CD4-positive, CD25-positive, alpha-beta regulatory T cell (primary cell): ENCODE measurements around the gene EPB41. TPM values are rescaled to one million over a fixed set of nuclear protein-coding genes. Genes with fewer than 3 reads are reported as not detected.
"Not testable (repeated sequence)": the region's sequence is repeated elsewhere in the genome, so short reads cannot be mapped to it uniquely, and the experiment has no call there.

Source experiments
- ATAC-seq, 2 donors: fragments of 150-1000 bp; cut with Tn5 transposase; one replicate each; pipeline ENCODE4 v1.10.0; 2021; ENCODE audit warnings: low read depth in 2 of 2, moderate number of reproducible peaks in 2 of 2, moderate library complexity in 1 of 2
- DNase-seq, 3 donors: peaks; one replicate each; pipeline versions ENCODE4 v3.0.0 to v3.0.0-alpha.2; 2012 to 2022; ENCODE audit warnings: mixed read lengths in 1 of 3
- H3K27ac ChIP-seq: one replicate; pipeline ENCODE4 v1.7.0; 2013; ENCODE audit warnings: mild to moderate bottlenecking, low read length; ENCODE audit not compliant: insufficient read depth, poor library complexity, severe bottlenecking
- H3K27me3 ChIP-seq: one replicate; pipeline ENCODE4 v1.7.0; 2013; ENCODE audit warnings: low read length; ENCODE audit not compliant: control insufficient read depth, insufficient read depth
- H3K36me3 ChIP-seq: one replicate; pipeline ENCODE4 v1.7.0; 2013; ENCODE audit warnings: mild to moderate bottlenecking, low read length, moderate library complexity; ENCODE audit not compliant: control insufficient read depth, insufficient read depth
- H3K4me1 ChIP-seq: 2 replicates; pipeline ENCODE4 v1.7.0; 2013; ENCODE audit warnings: mild to moderate bottlenecking, low read length; ENCODE audit not compliant: insufficient read depth, control insufficient read depth, poor library complexity, severe bottlenecking
- H3K4me3 ChIP-seq: one replicate; pipeline ENCODE4 v1.7.0; 2013; ENCODE audit warnings: low read depth, mild to moderate bottlenecking, low read length, moderate library complexity
- H3K9me3 ChIP-seq, 2 experiments: 1 replicate in 1 of 2; 2 replicates in 1 of 2; pipeline ENCODE4 v1.7.0; 2013; ENCODE audit warnings: low read length in 2 of 2, mild to moderate bottlenecking in 1 of 2, moderate library complexity in 1 of 2; ENCODE audit not compliant: control insufficient read depth in 2 of 2
- H3K27ac Mint-ChIP-seq, 3 donors: one replicate each; pipeline ENCODE4 v1.8.0; 2020 to 2022; ENCODE audit warnings: mild to moderate bottlenecking in 3 of 3, mixed read lengths in 3 of 3, moderate library complexity in 2 of 3
- H3K27me3 Mint-ChIP-seq: one replicate; pipeline ENCODE4 v1.8.0; 2022; ENCODE audit warnings: mild to moderate bottlenecking, mixed read lengths
- H3K36me3 Mint-ChIP-seq: one replicate; pipeline ENCODE4 v1.8.0; 2020; ENCODE audit warnings: mixed read lengths
- H3K4me1 Mint-ChIP-seq, 4 donors: one replicate each; pipeline ENCODE4 v1.8.0; 2020 to 2022; ENCODE audit warnings: mixed read lengths in 4 of 4, mild to moderate bottlenecking in 1 of 4
- H3K4me3 Mint-ChIP-seq, 4 donors: one replicate each; pipeline ENCODE4 v1.8.0; 2020 to 2022; ENCODE audit warnings: mild to moderate bottlenecking in 4 of 4, mixed read lengths in 4 of 4, moderate library complexity in 3 of 4
- H3K9me3 Mint-ChIP-seq, 7 donors: one replicate each; pipeline ENCODE4 v1.8.0; 2020 to 2022; ENCODE audit warnings: mixed read lengths in 7 of 7, mild to moderate bottlenecking in 3 of 7, moderate library complexity in 2 of 7
- polyA plus RNA-seq, 4 donors: library from polyadenylated mRNA; unstranded; fragments of 300-500 nt; fragmentation: Illumina TruSeq; gene quantifications; one replicate each; pipeline ENCODE4 v1.2.3, GENCODE V29; 2021
- total RNA-seq: library from RNA; stranded (reverse); gene quantifications from one replicate; pipeline ENCODE4 v1.2.3, GENCODE V29; 2022

Gene EPB41
- total and polyA plus RNA-seq, 5 donors from 2014 or later, result 118 to 309 (median 161) TPM

DNA sequence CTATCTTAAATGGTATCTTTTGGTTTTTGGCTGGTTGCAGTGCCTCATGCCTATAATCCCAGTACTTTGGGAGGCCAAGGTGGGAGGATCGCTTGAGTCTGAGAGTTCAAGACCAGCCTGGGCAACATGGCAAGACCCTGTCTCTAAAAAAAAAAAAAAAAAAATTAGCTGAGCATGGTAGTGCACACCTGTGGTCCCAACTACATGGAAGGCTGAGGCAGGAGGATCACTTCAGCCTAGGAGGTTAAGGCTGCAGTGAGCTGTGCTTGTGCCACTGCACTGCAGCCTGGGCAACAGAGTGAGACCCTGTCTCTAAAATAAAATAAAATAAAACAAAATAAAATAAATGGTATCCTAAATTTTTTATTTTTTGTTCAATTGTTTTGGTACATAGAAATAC, 131.3 kb downstream of the EPB41 start:
- not testable (repeated sequence) for H3K27me3 Mint-ChIP-seq, H3K4me1 ChIP-seq, DNase-seq, H3K9me3 Mint-ChIP-seq, H3K9me3 ChIP-seq, H3K27me3 ChIP-seq, ATAC-seq, H3K4me3 Mint-ChIP-seq, H3K27ac ChIP-seq, H3K27ac Mint-ChIP-seq, H3K4me3 ChIP-seq
- peaks cover 63% of the 10 kb centered on the region for H3K36me3 ChIP-seq
- H3K36me3 Mint-ChIP-seq, result peaks cover 35% of the 10 kb centered on the region
- H3K4me1 Mint-ChIP-seq, result peaks cover 0 to 16% (median 9%) of the 10 kb centered on the region in 4 donors

DNA sequence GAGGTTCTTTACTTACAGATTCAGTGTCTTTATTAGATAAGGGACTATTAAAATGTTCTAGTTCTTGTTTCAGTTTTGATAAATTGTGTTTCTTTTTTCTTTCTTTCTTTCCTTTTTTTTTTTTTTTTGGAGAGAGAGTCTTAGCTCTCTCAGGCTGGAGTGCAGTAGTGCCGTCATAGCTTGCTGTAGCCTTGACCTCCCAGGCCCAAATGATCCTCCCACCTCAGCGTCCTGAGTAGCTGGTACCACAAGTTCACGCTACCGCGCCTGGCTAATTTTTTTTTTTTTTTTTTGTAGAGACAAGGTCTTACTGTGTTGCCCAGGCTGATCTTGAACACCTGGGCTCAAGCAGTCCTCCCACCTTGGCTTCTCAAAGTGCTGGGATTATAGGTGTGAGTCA, 132.8 kb downstream of the EPB41 start:
- no peaks in the 10 kb centered on the region for H3K9me3 ChIP-seq
- H3K27me3 ChIP-seq, result no peaks in the 10 kb centered on the region
- DNase-seq (no peak), ATAC-seq (no peak)
- peaks cover 52% of the 10 kb centered on the region for H3K36me3 ChIP-seq
- no peak overlapping the region for H3K4me3 ChIP-seq
- Mint-ChIP-seq H3K27ac (peak overlapping the region in 1 of 3 donors; percentile 72), H3K9me3 (no peaks in the 10 kb centered on the region), H3K36me3 (peaks cover 29% of the 10 kb centered on the region), H3K4me3 (no peak overlapping the region), H3K27me3 (no peaks in the 10 kb centered on the region), H3K4me1 (peaks cover 0 to 18% (median 9%) of the 10 kb centered on the region in 4 donors)
- no peaks in the 10 kb centered on the region for H3K4me1 ChIP-seq
- H3K27ac ChIP-seq, result no peak overlapping the region

DNA sequence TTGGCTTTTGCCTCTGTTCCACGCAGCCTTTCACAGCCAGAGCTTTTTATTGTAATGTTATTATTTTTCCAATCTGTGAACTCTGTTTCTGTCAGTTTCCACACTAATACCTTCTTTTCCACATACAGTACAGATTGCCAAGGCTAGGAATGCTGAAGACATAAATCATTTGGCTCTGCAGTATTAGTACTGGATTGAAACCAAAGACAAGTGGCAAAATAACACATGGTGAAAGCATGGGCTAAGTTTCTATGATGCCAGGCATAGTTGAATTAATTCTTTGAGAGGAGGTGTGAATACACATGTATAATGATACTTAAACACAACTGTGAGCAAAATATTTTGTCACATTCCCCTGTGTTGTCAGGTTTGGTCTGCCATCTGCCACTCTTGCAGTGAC, 135.8 kb downstream of the EPB41 start:
- no peak overlapping the region for H3K4me3 ChIP-seq
- Mint-ChIP-seq H3K4me3 (no peak overlapping the region), H3K27me3 (no peaks in the 10 kb centered on the region), H3K9me3 (no peaks in the 10 kb centered on the region), H3K36me3 (peaks cover 22% of the 10 kb centered on the region), H3K27ac (no peak overlapping the region), H3K4me1 (peaks cover 0 to 21% (median 8%) of the 10 kb centered on the region in 4 donors)
- H3K27me3 ChIP-seq, result no peaks in the 10 kb centered on the region
- H3K9me3 ChIP-seq, result no peaks in the 10 kb centered on the region
- no peak overlapping the region for H3K27ac ChIP-seq
- H3K4me1 ChIP-seq, result no peaks in the 10 kb centered on the region
- no peak for DNase-seq
- H3K36me3 ChIP-seq, result peaks cover 52% of the 10 kb centered on the region
- ATAC-seq, result no peak

DNA sequence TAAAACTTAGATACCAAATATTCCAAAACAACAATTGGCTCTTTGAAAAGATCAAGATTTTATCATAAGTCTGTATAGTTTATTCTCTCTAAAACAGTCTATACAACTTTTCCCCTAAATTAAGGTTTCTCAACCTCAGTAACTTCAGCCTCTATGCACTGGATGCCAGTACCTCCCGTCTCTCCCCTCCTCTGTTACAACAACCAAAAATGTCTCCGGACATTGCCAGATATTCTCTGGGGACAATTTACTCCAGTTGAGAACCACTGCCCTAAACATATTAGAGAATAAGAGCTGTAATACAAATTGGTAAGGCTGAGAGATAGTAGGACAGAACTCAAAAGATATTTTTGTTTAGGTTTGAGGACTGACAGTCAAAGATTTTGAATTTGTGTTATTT, 137.7 kb downstream of the EPB41 start:
- DNase-seq, result no peak
- H3K27ac Mint-ChIP-seq, result peak overlapping the region in 1 of 3 donors; percentile 59
- no peaks in the 10 kb centered on the region for H3K9me3 Mint-ChIP-seq
- peaks cover 0 to 12% (median 4%) of the 10 kb centered on the region in 4 donors for H3K4me1 Mint-ChIP-seq
- Histone ChIP-seq H3K27ac (no peak overlapping the region), H3K4me1 (no peaks in the 10 kb centered on the region), H3K27me3 (no peaks in the 10 kb centered on the region), H3K9me3 (no peaks in the 10 kb centered on the region), H3K4me3 (no peak overlapping the region), H3K36me3 (peaks cover 55% of the 10 kb centered on the region)
- peaks cover 14% of the 10 kb centered on the region for H3K36me3 Mint-ChIP-seq
- H3K27me3 Mint-ChIP-seq, result no peaks in the 10 kb centered on the region
- H3K4me3 Mint-ChIP-seq, result no peak overlapping the region
- ATAC-seq, result no peak

DNA sequence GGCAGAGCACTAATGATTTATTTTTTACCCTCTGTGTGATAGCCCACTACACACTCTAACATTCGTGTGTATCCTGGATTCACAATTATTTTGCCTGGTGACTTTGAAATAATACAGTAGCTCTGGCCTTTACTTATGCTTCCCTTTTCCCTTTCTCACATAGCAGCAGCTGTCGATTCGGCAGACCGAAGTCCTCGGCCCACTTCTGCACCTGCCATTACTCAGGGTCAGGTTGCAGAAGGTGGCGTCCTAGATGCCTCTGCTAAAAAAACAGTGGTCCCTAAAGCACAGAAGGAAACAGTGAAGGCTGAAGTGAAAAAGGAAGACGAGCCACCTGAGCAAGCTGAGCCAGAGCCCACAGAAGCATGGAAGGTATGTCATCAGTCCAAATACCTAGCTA, 138.6 kb downstream of the EPB41 start:
- Histone ChIP-seq H3K27me3 (no peaks in the 10 kb centered on the region), H3K4me1 (no peaks in the 10 kb centered on the region), H3K27ac (no peak overlapping the region), H3K4me3 (no peak overlapping the region), H3K36me3 (peaks cover 53% of the 10 kb centered on the region), H3K9me3 (no peaks in the 10 kb centered on the region)
- Mint-ChIP-seq H3K27ac (peak overlapping the region in 1 of 3 donors; percentile 75), H3K27me3 (no peaks in the 10 kb centered on the region), H3K36me3 (peaks cover 17% of the 10 kb centered on the region), H3K9me3 (no peaks in the 10 kb centered on the region), H3K4me3 (no peak overlapping the region), H3K4me1 (peaks cover 0 to 17% (median 6%) of the 10 kb centered on the region in 4 donors)
- DNase-seq (no peak), ATAC-seq (no peak)

DNA sequence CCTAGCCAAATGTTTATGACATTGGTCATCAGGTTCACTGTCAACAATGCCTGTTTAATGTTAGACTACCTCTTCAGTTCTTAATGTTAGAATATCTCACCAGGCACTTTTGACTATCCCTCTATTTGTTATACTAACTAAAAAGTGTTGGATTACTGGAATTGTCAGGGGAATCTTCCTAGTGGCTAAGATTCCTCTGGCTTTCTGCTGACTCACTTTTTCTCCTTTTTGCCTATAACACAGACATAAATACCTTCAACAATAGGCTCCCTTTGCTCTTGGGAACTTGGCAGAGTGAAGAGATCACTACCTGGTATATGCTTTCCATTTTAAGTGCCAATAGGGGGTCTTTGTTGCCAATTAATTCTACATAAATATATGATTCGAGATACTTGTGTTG, 140.8 kb downstream of the EPB41 start:
- DNase-seq, result no peak
- Histone ChIP-seq H3K36me3 (peaks cover 59% of the 10 kb centered on the region), H3K9me3 (no peaks in the 10 kb centered on the region), H3K4me3 (no peak overlapping the region), H3K27ac (no peak overlapping the region), H3K4me1 (no peaks in the 10 kb centered on the region), H3K27me3 (no peaks in the 10 kb centered on the region)
- Mint-ChIP-seq H3K27me3 (no peaks in the 10 kb centered on the region), H3K36me3 (peaks cover 18% of the 10 kb centered on the region), H3K4me1 (peaks cover 0 to 13% (median 3%) of the 10 kb centered on the region in 4 donors), H3K27ac (no peak overlapping the region), H3K9me3 (no peaks in the 10 kb centered on the region), H3K4me3 (no peak overlapping the region)
- ATAC-seq, result no peak

DNA sequence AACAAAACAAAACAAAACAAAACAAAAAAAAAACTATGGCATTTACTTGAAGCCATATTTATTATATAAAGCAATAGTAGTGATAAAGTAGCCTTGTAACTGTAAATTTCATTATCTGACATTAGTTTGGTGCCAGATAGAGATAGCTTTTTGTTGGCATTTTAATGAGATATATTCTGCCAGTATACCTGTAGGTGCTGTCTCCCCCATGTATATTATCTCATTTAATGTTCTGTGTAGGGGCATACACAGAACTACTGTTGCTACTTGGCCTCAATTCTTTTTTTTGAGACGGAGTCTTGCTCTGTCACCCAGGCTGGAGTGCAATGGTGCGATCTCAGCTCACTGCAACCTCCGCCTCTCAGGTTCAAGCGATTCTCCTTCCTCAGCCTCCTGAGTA, 141.9 kb downstream of the EPB41 start:
- H3K36me3 Mint-ChIP-seq, result peaks cover 20% of the 10 kb centered on the region
- H3K4me3 ChIP-seq, result no peak overlapping the region
- H3K4me1 ChIP-seq, result no peaks in the 10 kb centered on the region
- DNase-seq, result no peak
- H3K27ac ChIP-seq, result no peak overlapping the region
- peaks cover 4 to 15% (median 6%) of the 10 kb centered on the region in 4 donors for H3K4me1 Mint-ChIP-seq
- no peaks in the 10 kb centered on the region for H3K9me3 ChIP-seq
- H3K4me3 Mint-ChIP-seq, result no peak overlapping the region
- H3K27me3 ChIP-seq, result no peaks in the 10 kb centered on the region
- peaks cover 63% of the 10 kb centered on the region for H3K36me3 ChIP-seq
- H3K27ac Mint-ChIP-seq, result no peak overlapping the region
- no peaks in the 10 kb centered on the region for H3K27me3 Mint-ChIP-seq
- ATAC-seq, result no peak
- no peaks in the 10 kb centered on the region for H3K9me3 Mint-ChIP-seq

DNA sequence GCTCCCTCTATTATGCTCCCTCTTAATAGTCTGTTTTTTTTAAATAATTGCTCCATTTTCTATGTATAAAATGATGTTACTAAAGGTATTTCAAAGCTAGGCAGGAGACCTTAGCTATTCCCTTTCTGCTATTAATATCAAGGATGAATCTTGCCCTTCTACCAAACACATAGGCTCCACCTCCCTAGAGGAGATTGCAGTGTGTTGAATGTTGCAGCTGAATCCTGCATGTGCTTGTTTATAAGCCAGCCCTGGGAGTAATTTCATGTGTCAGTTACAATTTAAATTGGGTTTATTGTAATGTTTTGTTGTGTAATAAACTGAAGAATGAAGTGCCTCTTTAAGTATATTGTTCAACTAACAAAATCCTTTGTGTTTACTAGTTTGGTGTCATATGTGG, 143.3 kb downstream of the EPB41 start:
- Histone ChIP-seq H3K4me3 (no peak overlapping the region), H3K9me3 (no peaks in the 10 kb centered on the region), H3K27me3 (no peaks in the 10 kb centered on the region), H3K4me1 (no peaks in the 10 kb centered on the region), H3K27ac (no peak overlapping the region), H3K36me3 (peaks cover 66% of the 10 kb centered on the region)
- H3K9me3 Mint-ChIP-seq, result no peaks in the 10 kb centered on the region
- DNase-seq, result no peak
- no peak for ATAC-seq
- H3K27me3 Mint-ChIP-seq, result no peaks in the 10 kb centered on the region
- H3K36me3 Mint-ChIP-seq, result peaks cover 27% of the 10 kb centered on the region
- H3K4me3 Mint-ChIP-seq, result no peak overlapping the region
- peaks cover 11 to 15% (median 14%) of the 10 kb centered on the region in 4 donors for H3K4me1 Mint-ChIP-seq
- no peak overlapping the region for H3K27ac Mint-ChIP-seq
